ENCODE data around the gene ACKR1.

Gene ACKR1

DNA sequence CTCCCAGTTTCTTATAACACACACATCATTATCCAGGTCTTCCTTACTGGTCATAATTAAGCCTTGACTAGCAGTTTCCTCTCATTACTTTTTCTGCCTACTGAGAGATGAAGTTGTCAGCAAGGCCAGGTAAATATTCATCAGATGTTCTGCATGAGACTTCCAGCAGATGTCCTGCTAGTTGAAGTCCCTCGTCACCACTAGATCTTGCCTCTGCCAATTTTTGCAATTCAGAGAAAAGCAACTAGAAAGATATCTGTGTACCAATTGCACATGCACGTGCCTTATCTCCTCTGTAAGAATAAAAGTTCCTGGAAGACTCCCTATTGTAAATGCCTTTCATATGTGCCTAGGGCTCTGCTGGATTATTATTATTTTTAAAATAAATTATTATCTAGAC is 18.3 kb downstream of the ACKR1 start:
- no peak for DNase-seq

DNA sequence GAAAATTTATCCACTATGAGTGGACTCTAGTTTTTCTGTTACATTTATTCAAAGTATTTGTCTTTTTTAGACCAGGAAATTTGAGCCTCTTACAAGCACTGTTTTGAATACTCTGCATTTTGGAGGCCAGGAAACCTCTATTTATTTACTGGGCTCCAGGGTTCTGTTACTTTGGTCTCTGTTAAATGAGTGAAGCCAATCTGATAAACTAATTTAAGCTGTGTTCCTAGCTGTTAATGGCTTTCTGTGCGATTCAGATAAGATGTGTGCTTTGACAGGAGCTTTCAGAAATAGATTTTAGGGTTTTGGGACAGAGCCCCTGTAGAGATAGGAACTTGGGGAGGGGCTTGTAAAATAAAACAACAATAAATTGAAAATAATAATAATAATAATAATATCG is 23.9 kb downstream of the ACKR1 start:
- no peak for DNase-seq

DNA sequence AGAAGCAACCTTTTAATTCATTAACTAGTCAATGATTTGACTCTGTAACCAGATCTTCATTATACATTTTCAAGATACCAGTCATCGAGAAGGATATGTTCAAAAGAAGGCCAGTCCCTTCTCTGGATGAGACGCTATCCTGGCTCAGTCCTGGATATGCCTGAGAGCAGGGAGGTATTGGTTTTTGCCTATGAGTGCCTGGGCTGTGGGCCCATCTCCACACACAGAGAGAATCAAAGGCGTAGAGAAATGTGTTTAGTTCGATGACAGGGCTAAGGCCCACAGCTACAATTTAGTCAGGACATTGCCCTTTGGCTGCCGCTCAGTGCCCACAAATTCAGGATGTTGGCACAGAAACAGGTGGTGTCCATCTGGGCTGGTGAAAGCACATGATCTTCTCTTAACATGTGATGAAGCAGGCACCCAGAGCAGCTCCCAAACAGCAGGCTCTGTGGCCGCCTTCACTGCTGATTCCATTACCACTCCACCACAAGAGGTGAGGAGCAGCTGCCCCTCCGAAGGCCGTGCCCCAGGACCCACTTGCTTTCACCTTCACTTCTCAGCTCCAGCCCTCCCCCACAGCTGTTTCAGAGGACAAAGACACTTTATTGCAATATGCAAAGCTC is 24.7 kb downstream of the ACKR1 start:
- DNase-seq = no peak

DNA sequence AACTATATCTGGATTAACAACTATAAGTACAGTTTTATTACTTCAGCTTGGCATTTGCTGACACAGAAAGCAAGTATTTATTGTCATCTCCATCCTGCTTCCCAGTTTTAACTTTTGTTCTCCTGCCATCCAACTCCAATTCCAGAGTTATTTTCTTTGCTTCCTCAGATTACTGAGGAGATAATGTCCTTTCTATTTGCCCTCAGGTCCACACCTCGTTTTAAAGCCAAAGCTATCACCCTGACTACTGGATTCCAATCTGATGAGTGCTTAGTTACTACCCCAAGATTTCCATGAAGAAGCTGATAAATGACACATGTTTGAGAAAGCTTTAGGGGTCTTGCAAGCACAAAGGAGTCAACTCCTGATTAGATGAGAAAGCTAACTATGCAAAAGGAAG is 25.2 kb downstream of the ACKR1 start:
- no peak for DNase-seq

DNA sequence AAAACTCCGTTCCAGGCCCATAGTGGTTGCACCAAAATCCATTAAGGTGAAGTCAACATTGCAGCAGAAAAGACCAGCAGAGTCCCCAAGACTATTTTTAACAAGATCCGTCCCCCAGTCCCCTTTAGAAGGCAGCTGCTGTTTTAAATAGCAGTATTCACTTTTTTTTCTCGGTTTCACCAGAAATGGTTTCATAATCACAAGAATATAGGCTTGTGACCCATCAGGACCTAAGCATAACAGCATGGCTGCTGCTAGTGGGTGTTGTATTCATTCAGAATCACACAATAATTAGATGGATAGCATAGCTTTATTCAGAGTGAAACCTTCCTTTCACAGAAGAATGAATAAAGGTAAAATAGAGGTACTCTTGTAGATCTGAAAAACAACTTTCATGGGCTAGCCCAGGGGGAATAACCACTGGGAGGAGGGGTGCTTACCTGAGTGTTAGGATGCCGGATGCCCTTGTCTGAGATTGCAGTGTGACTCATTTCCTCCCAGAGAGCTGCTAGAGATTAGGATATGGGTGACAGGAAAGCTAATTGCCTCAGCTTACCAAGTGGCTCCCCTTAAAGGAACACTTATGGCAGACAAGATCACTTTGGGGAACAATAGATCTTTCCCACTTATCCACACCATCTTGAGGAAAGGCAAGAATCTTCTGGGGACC is 35.0 kb downstream of the ACKR1 start:
- DNase-seq = no peak

DNA sequence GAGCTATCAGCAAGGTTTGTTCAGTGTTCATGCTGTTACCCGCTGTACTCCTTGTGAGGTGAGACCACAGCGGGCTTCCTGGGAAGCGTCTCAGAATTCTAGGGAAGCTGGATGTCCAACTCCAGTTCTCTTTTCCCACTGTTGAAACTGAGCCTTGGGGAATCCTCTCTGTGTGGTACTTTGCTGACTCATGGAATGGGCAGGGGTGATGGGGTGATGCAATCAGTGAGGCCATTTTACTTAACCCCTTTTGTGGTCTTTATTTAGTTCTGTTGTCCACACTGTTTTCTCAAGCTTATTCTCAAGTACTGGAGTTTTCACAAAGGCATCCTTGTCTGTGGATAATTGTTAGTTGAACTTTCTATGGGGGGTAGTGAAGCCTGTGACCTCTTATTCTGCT is 42.6 kb downstream of the ACKR1 start:
- DNase-seq = no peak

DNA sequence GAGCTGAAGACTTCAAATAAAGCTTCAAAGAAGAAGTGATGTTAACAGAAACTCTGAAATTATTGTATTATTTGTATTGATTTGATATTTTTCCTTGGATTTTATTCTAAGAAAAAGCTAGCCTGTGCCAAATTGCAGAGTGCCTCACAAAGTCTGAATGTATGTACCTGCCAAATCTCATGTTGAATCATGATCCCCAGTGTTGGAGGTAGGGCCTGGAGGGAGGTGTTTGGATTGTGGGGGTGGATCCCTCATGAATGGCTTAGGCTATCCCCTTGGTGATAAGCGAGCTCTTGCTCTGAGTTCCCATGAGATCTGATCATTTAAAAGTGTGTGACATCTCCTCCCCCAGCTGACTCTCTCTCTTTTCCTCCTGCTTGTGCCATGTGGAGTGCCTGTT is 43.6 kb downstream of the ACKR1 start:
- no peak for DNase-seq

DNA sequence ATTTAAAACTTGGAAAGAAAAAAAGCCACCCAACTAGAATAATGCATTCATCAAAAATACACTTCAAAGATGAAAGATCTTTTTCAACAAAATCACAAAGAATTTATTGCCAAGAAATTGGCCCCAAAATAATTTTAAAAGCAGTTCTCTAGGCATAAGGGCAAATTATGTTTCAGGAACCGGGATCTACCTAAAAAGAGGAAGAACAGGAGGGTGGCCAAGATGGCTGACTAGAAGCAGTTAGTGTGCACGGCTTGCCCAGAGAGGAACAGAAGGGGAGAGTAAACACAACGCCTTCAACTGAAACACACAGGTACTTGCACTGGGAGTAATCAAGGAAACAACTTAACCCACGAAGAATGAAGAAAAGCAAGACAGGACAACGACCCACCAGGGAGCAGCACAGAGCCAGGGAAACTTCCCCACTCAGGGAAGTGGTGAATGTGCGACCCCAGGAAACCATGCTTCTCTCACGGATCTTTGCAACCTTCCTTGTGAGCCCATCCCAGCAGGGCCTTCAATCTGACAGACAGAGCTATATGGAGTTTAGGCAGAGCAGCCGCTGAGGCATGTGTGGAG is 46.1 kb downstream of the ACKR1 start:
- no peak for DNase-seq

Data from CD4-positive, alpha-beta T cell treated with Interleukin-1 beta for 1 hour (primary cell).